ENCODE results near the gene PSMC4. TPM values are rescaled to one million over a fixed set of nuclear protein-coding genes. Genes with fewer than 3 reads are reported as not detected.
A peak's percentile ranks its signal among the peaks of the same experiment; 100 is the strongest.

The PSMC4 gene
- total RNA-seq, 1 donor from 2014 or later, result 126 TPM

DNA sequence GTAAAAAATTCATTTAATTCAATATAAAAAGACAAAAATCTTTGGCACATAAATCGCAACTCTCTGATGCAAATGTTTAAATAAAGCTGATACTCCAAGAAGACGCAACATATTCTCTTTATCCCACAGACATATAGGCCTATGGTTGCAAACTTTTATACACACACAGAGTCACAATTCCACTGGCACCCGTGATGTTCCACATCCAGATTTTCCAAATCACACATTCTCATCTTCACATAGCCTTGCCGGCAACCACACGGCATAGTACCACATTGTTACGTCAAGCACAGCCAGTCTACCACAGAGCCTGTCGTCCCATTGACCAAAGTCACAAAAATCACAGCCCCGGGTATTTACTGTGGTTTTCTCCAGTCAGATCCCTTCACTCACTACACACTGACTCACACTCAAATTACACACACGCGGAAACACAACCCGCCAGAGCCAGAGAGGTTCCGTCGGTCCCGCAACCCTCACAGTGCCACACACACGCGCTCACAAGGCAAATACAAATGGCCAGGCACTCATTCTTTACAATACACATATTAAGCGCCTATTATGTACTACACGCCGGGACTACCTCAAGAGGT, 25.3 kb downstream of the PSMC4 start:
- TF ChIP-seq, protein P1, sequence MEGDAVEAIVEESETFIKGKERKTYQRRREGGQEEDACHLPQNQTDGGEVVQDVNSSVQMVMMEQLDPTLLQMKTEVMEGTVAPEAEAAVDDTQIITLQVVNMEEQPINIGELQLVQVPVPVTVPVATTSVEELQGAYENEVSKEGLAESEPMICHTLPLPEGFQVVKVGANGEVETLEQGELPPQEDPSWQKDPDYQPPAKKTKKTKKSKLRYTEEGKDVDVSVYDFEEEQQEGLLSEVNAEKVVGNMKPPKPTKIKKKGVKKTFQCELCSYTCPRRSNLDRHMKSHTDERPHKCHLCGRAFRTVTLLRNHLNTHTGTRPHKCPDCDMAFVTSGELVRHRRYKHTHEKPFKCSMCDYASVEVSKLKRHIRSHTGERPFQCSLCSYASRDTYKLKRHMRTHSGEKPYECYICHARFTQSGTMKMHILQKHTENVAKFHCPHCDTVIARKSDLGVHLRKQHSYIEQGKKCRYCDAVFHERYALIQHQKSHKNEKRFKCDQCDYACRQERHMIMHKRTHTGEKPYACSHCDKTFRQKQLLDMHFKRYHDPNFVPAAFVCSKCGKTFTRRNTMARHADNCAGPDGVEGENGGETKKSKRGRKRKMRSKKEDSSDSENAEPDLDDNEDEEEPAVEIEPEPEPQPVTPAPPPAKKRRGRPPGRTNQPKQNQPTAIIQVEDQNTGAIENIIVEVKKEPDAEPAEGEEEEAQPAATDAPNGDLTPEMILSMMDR (conservative IDR thresholded peaks at IDR 0.05; ENCODE audit: low read depth, low read length), result no peak
- no peak for DNase-seq (ENCODE audit: low read depth)
- H3K4me3 ChIP-seq (ENCODE audit: low read depth, low read length), result peak overlapping the region; percentile 70

DNA sequence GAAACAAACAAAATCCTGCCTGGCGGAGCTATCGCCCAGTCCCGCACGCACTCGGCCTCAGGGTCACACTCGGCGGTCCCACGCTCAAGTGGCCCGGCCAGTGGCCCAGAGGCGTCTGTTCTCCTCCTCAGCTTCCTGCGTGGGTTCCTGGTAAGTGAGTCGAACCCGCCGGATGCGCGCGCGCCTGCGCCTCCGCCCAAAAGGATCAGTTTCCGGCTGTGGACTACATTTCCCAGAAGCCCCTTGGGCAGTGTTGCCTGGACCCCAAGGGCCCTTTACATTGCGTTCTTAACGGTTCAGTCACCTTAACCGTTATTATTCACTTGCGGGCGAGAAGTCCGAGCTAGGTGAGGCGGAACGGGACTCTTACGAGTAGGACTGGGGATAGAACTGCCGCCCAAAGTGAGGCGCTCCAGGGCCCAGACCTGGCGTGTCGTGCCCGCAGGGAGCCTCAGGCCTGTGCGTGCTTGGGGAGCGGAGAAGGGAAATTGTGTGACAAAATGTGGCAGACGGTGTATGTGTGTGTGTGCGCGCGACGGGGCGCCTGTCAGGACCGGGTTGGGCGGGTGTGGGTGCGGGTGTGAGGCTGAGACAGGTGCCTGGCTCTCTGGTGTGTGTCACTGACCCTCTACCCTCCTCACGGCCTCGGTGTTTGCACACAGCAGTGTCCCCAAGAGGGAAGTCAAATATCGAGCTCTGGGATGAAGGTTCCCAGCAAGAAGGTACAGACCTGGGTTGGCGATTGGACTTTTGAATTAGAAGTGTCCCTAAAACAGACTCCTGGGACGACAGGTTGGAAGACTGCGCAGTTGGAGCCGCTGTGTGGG, 26.1 kb downstream of the PSMC4 start, which contains the start of gene ZNF546:
Gene ZNF546, plus strand, starts transcription at position 250 of the 827 bp plus-strand sequence. CDS start 1,267 bp downstream, outside the sequence.
- peak within 1 kb of the TSS; percentile 70 for H3K4me3 ChIP-seq (ENCODE audit: low read depth, low read length)
- peak; percentile 50 for DNase-seq (ENCODE audit: low read depth)
- TF ChIP-seq, protein P1 (conservative IDR thresholded peaks at IDR 0.05; ENCODE audit: low read depth, low read length), result no peak

DNA sequence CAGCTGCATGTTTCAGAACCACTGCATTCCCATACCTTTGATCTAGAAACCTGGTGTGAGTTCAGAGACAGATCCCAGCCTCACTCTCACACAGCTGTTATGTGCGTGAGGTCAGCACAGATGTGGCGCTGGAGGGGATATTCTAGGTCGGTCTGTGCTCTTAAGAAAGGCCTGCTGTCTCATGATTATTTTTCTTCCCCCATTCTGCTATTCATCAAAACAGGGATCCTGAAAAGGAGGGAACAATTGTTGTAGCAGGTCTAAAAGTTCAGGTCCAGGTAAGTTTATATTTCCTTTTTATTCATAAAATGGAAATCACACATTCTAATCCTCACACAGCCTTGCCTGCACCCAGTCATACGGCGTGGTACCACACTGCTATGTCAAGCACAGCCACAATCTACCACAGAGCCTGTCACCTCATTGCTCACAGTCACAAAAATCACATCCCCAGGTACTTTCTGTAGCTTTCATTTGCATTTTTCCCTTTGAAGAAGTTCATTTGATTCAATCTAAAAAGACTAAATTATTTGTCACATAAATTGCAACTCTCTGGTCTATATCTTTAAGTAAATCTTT, 26.8 kb downstream of the PSMC4 start:
- no peak for DNase-seq (ENCODE audit: low read depth)
- peak overlapping the region; percentile 70 for H3K4me3 ChIP-seq (ENCODE audit: low read depth, low read length)
- TF ChIP-seq, protein P1 (conservative IDR thresholded peaks at IDR 0.05; ENCODE audit: low read depth, low read length), result no peak

DNA sequence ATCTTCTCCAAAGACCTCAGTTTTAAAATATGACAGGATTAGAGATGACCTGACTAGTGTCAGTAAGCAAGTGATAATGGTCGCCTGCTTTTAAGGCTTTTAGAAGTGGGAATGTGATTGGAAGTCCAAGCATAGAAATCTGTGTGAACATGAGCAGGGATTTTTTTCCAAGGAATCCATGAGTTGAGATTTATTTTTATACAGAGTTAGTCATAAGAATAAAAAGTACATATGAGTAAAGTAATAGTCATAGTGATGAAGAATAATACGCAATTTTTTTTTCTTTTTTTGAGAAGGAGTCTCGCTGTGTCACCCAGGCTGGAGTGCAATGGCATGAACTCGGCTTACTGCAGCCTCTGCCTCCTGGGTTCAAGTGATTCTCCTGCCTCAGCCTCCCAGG, 27.5 kb downstream of the PSMC4 start:
- TF ChIP-seq, protein P1 (conservative IDR thresholded peaks at IDR 0.05; ENCODE audit: low read depth, low read length), result no peak
- H3K4me3 ChIP-seq (ENCODE audit: low read depth, low read length), result no peak overlapping the region
- no peak for DNase-seq (ENCODE audit: low read depth)

DNA sequence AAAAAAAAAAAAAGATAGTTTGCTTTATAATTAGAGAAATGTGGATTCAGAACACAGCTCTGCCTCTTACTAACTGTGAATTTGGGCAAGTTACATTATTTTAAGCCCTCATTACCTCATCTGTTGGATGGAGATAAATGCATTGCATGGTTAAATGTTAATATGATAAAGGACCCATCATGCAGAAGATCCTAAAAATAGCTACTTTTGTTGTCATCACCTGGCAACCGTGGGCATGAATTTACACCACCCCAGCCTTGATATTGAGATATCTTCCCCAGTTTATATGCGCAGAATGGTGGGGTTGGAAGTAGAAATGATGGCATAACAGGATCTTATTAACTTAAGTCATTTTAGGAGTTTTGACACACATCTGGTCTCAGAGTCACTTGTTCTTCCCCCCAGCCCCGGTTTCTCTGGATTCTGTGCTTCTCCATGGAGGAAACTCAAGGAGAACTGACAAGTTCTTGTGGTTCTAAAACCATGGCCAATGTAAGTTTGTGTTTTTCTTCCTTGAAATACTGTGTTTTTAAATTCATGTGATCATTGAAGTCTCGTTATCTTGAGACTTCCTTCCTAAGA, 34.8 kb downstream of the PSMC4 start:
- DNase-seq (ENCODE audit: low read depth), result no peak
- H3K4me3 ChIP-seq (ENCODE audit: low read depth, low read length), result no peak overlapping the region
- TF ChIP-seq, protein P1 (conservative IDR thresholded peaks at IDR 0.05; ENCODE audit: low read depth, low read length), result no peak

DNA sequence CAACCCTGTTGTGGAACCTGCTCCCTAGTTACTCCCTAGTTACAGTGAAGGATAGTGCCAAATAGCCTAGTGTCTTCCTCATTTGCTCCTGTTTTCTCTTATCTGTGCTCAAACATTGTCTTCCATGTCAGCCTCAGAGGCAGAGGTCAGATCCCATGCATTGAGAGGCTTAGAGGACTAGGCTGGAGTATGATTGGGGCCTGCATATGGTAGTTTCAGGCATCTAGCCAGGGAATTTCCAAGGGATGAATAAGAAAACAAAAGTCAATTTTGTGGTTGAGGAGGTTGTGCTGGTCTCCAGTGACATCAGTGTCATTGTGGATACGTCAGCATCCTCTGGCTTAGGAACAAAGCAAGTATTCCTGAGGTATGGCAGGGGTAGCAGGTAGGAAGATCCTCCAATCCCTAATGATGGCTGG, 35.3 kb downstream of the PSMC4 start:
- no peak overlapping the region for H3K4me3 ChIP-seq (ENCODE audit: low read depth, low read length)
- no peak for DNase-seq (ENCODE audit: low read depth)
- TF ChIP-seq, protein P1 (conservative IDR thresholded peaks at IDR 0.05; ENCODE audit: low read depth, low read length), result no peak
